SK-N-SH (cell line): ENCODE results near the gene FGF22. TPM values are rescaled to one million over a fixed set of nuclear protein-coding genes. Genes with fewer than 3 reads are reported as not detected.
A peak's percentile ranks its signal among the peaks of the same experiment; 100 is the strongest.
"Not testable (repeated sequence)": the region's sequence is repeated elsewhere in the genome, so short reads cannot be mapped to it uniquely, and the experiment has no call there.

Experiments
- CTCF ChIA-PET: fragments of 300-600, 350-600 bp; formaldehyde crosslinking; extraction: SDS; loops from one replicate; lab custom pipeline; 2021; lab: Yijun Ruan, JAX
- POLR2A ChIA-PET: fragments of 350-600 bp; sonication (Branson Sonifier 250); formaldehyde crosslinking; extraction: SDS; loops from one replicate; lab custom pipeline; 2020; ENCODE audit warnings: antibody characterized with exemption, inconsistent platforms; lab: Yijun Ruan, JAX
- DNase-seq: peaks from one replicate; pipeline ENCODE4 v3.0.0; 2012
- H2AFZ ChIP-seq: fragments of 200-600 bp; sonication (generic); 2 replicates; pipeline ENCODE4 v1.8.1; 2016; ENCODE audit warnings: antibody characterized with exemption, mild to moderate bottlenecking, low read depth
- H3F3A ChIP-seq: fragments of 200-600 bp; sonication (generic); replicated peaks from 2 replicates; pipeline ENCODE3; 2016; ENCODE audit warnings: antibody characterized with exemption, mild to moderate bottlenecking; ENCODE audit not compliant: insufficient read depth
- H3K27ac ChIP-seq, 2 experiments: fragments of 200-500 bp in 1 of 2; fragments of 200-600 bp in 1 of 2; sonication (Bioruptor generic) in 1 of 2; sonication (generic), shearing (Covaris generic) in 1 of 2; 2 replicates each; pipeline versions ENCODE4 v1.5.1 to v1.6.1; 2014 to 2016; ENCODE audit warnings: low read depth in 2 of 2, inconsistent platforms in 1 of 2, low read length in 1 of 2, mild to moderate bottlenecking in 1 of 2, mixed read lengths in 1 of 2
- H3K27me3 ChIP-seq: fragments of 200-600 bp; sonication (generic), shearing (Covaris generic); 2 replicates; pipeline ENCODE4 v1.6.1; 2016; ENCODE audit warnings: mixed run types; ENCODE audit not compliant: insufficient read depth
- H3K36me3 ChIP-seq, 2 experiments: fragments of 200-500 bp in 1 of 2; fragments of 200-600 bp in 1 of 2; sonication (Bioruptor generic) in 1 of 2; sonication (generic) in 1 of 2; replicated peaks in 1 of 2; 2 replicates each; pipeline versions ENCODE3 to v1.5.1; 2014 to 2016; ENCODE audit warnings: low read length in 1 of 2, mild to moderate bottlenecking in 1 of 2; ENCODE audit not compliant: insufficient read depth in 2 of 2, control insufficient read depth in 1 of 2
- H3K4me1 ChIP-seq, 2 experiments: fragments of 200-500 bp in 1 of 2; fragments of 200-600 bp in 1 of 2; sonication (Bioruptor generic) in 1 of 2; sonication (generic), shearing (Covaris generic) in 1 of 2; 2 replicates each; pipeline versions ENCODE4 v1.5.1 to v1.6.1; 2014 to 2016; ENCODE audit warnings: low read depth in 1 of 2, low read length in 1 of 2, mixed run types in 1 of 2; ENCODE audit not compliant: insufficient read depth in 2 of 2, control insufficient read depth in 1 of 2
- H3K4me2 ChIP-seq: fragments of 200-600 bp; sonication (generic), shearing (Covaris generic); 2 replicates; pipeline ENCODE4 v1.6.1; 2017; ENCODE audit warnings: mixed run types
- H3K4me3 ChIP-seq, 2 experiments: fragments of 200-500 bp in 1 of 2; fragments of 200-600 bp in 1 of 2; sonication (Bioruptor generic) in 1 of 2; sonication (generic), shearing (Covaris generic) in 1 of 2; 2 replicates each; pipeline versions ENCODE4 v1.5.1 to v1.8.1; 2014 to 2016; ENCODE audit warnings: low read depth in 2 of 2, inconsistent platforms in 1 of 2, low read length in 1 of 2, mild to moderate bottlenecking in 1 of 2, mixed read lengths in 1 of 2, moderate library complexity in 1 of 2
- H3K79me2 ChIP-seq: fragments of 200-600 bp; sonication (generic); 2 replicates; pipeline ENCODE4 v1.8.1; 2017; ENCODE audit warnings: mild to moderate bottlenecking; ENCODE audit not compliant: insufficient read depth
- H3K9ac ChIP-seq: fragments of 200-600 bp; sonication (generic); 2 replicates; pipeline ENCODE4 v1.6.1; 2017; ENCODE audit warnings: mixed run types
- H3K9me2 ChIP-seq: fragments of 200-600 bp; sonication (generic); 2 replicates; pipeline ENCODE4 v1.6.1; 2017; ENCODE audit warnings: mixed run types
- H3K9me3 ChIP-seq: fragments of 200-600 bp; sonication (generic); 2 replicates; pipeline ENCODE4 v1.6.1; 2017; ENCODE audit warnings: mixed run types, mild to moderate bottlenecking, moderate library complexity
- H4K20me1 ChIP-seq: fragments of 200-600 bp; sonication (generic); 2 replicates; pipeline ENCODE4 v1.6.1; 2017; ENCODE audit warnings: mild to moderate bottlenecking, mixed run types; ENCODE audit not compliant: insufficient read depth
- CHD2 ChIP-seq: fragments of 150-350 bp; IDR thresholded peaks from 2 replicates; pipeline ENCODE4 v1.6.1; 2018; ENCODE audit warnings: low read length; ENCODE audit not compliant: partially characterized antibody
- FOXJ3 ChIP-seq: sonication (generic); formaldehyde crosslinking; IDR thresholded peaks from 2 replicates; pipeline ENCODE4 v1.5.1; 2020; ENCODE audit warnings: mild to moderate bottlenecking, missing genetic modification reagents
- GABPA ChIP-seq: IDR thresholded peaks from 2 replicates; pipeline ENCODE4 v1.4.0; 2012; ENCODE audit warnings: low read depth, mild to moderate bottlenecking
- JUND ChIP-seq: IDR thresholded peaks from 2 replicates; pipeline ENCODE4 v1.4.0; 2012
- MEF2A ChIP-seq: IDR thresholded peaks from 2 replicates; pipeline ENCODE4 v1.4.0; 2012; ENCODE audit warnings: low read depth, borderline replicate concordance
- POLR2AphosphoS5 ChIP-seq: IDR thresholded peaks from 2 replicates; pipeline ENCODE4 v1.6.1; 2012; ENCODE audit warnings: low read depth, low read length
- RAD21 ChIP-seq: IDR thresholded peaks from 2 replicates; pipeline ENCODE4 v1.6.1; 2012; ENCODE audit warnings: mild to moderate bottlenecking, low read length
- RCOR1 ChIP-seq: fragments of 150-350 bp; IDR thresholded peaks from 2 replicates; pipeline ENCODE4 v1.6.1; 2017; ENCODE audit warnings: antibody characterized with exemption, low read length
- SIN3A ChIP-seq: IDR thresholded peaks from 2 replicates; pipeline ENCODE4 v1.6.1; 2012; ENCODE audit warnings: low read depth, mild to moderate bottlenecking, low read length, moderate library complexity, borderline replicate concordance
- SMC3 ChIP-seq: IDR thresholded peaks from 2 replicates; pipeline ENCODE4 v1.6.1; 2012; ENCODE audit warnings: low read depth, low read length, improper control_type of control experiment
- TEAD4 ChIP-seq: IDR thresholded peaks from 2 replicates; pipeline ENCODE4 v1.4.0; 2012; ENCODE audit warnings: mild to moderate bottlenecking, borderline replicate concordance; ENCODE audit not compliant: insufficient read depth
- WGBS: methylation state at CpG from one replicate; pipeline ENCODE4 v1.1.6; 2017; ENCODE audit warnings: low lambda C conversion rate; 5-methylcytosine and 5-hydroxymethylcytosine counted together
- polyA plus RNA-seq, 3 experiments: library from polyadenylated mRNA; depleted of rRNA; stranded (reverse); fragments of >200 nt; gene quantifications; 2 replicates each; pipeline ENCODE4 v1.2.3, GENCODE V29; 2012
- TF ChIP-seq, protein P1 (sequence below): IDR thresholded peaks from 2 replicates; pipeline ENCODE4 v1.4.0; 2012; ENCODE audit warnings: low read depth, borderline replicate concordance
- TF ChIP-seq, protein P2 (sequence below): fragments of 200-600 bp; sonication (generic); IDR thresholded peaks from 2 replicates; pipeline ENCODE4 v1.6.1; 2017; ENCODE audit warnings: antibody characterized with exemption, mild to moderate bottlenecking, moderate library complexity
- TF ChIP-seq, protein P3 (sequence below): fragments of 150-350 bp; IDR thresholded peaks from 2 replicates; pipeline ENCODE4 v1.6.1; 2017; ENCODE audit warnings: antibody characterized with exemption, low read length, low read depth, borderline replicate concordance

FGF22 gene
- polyA plus RNA-seq, 1 of the 3 experiments (the other 2 are of a cell fraction), result 0.62 TPM

DNA sequence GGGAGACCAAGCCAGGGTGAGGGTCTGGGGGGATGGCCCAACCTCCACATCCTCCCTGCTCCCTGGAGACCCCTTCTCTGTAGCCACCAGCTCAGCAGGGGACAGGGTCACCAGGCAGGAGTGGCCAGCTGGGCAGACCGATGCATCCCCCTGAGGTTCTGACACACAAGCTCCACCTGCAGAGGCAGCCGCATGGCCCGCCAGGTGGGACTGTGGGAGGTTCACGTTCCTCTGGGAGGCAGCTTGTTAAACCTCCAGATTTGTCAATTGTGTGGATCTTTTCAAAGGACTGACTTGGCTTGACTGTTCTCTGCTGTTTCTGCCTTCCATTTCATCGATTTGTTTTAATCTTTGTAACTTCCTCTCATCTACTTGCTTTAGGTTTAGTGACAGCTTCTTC, 14.4 kb upstream of the FGF22 start:
- no peaks in the 10 kb centered on the region for H3K9me2 ChIP-seq
- H3K36me3 ChIP-seq, result peaks cover 8 to 20% of the 10 kb centered on the region in 2 experiments
- H3F3A ChIP-seq, result no peaks in the 10 kb centered on the region
- ChIA-PET CTCF (interaction anchor here (1.5 to 2.2 kb wide), 2 partner anchors 19 to 76 kb away, joined by 3 to 10 read pairs; no protein-coding TSS in a partner anchor), POLR2A (no interaction called here)
- no peaks in the 10 kb centered on the region for H3K9me3 ChIP-seq
- no peak for TF ChIP-seq GABPA
- no peak for TF ChIP-seq POLR2AphosphoS5
- TF ChIP-seq, protein P1, sequence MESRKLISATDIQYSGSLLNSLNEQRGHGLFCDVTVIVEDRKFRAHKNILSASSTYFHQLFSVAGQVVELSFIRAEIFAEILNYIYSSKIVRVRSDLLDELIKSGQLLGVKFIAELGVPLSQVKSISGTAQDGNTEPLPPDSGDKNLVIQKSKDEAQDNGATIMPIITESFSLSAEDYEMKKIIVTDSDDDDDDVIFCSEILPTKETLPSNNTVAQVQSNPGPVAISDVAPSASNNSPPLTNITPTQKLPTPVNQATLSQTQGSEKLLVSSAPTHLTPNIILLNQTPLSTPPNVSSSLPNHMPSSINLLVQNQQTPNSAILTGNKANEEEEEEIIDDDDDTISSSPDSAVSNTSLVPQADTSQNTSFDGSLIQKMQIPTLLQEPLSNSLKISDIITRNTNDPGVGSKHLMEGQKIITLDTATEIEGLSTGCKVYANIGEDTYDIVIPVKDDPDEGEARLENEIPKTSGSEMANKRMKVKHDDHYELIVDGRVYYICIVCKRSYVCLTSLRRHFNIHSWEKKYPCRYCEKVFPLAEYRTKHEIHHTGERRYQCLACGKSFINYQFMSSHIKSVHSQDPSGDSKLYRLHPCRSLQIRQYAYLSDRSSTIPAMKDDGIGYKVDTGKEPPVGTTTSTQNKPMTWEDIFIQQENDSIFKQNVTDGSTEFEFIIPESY, result no peak
- H3K79me2 ChIP-seq, result peaks cover 6% of the 10 kb centered on the region; the same call in 1 of the 2 replicates
- H3K4me2 ChIP-seq, result no peak overlapping the region
- H3K27ac ChIP-seq, result no peak overlapping the region
- no peak overlapping the region for H3K9ac ChIP-seq
- H3K27me3 ChIP-seq, result no peaks in the 10 kb centered on the region
- H2AFZ ChIP-seq, result no peak overlapping the region
- peaks cover 0 to 10% of the 10 kb centered on the region in 2 experiments; a peak in 1 of 4 replicates for H3K4me1 ChIP-seq
- no peak overlapping the region for H3K4me3 ChIP-seq
- no peak for DNase-seq
- 0 out of 2 replicates have a peak, but pooled peaks cover 7% of the 10 kb centered on the region for H4K20me1 ChIP-seq
- WGBS, result 99% methylated on average over 4 of the region's 5 CpGs

DNA sequence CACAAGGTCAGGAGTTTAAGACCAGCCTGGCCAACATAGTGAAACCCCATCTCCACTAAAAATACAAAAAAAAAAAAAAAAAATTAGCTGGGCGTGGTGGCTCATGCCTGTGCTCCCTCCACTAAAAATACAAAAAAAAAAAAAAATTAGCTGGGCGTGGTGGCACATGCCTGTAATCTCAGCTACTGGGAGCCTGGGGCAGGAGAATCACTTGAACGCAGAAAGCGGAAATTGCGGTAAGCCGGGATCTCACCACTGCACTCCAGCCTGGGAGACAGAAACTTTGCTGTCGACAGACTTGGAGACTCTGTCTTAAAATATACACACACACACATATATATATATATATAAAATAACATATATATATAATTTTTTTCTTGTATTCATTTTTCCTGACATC, 13.1 kb upstream of the FGF22 start:
- H3F3A ChIP-seq, H3K27me3 ChIP-seq, H3K9me3 ChIP-seq, H3K9ac ChIP-seq, POLR2A ChIA-PET, H4K20me1 ChIP-seq, DNase-seq, H3K4me2 ChIP-seq, H2AFZ ChIP-seq, H3K4me3 ChIP-seq, H3K27ac ChIP-seq, H3K9me2 ChIP-seq: not testable (repeated sequence)
- Histone ChIP-seq H3K4me1 (peaks cover 0 to 13% of the 10 kb centered on the region in 2 experiments; a peak in 1 of 4 replicates), H3K79me2 (peaks cover 17% of the 10 kb centered on the region; the same call in 1 of the 2 replicates), H3K36me3 (peaks cover 8 to 17% of the 10 kb centered on the region in 2 experiments)
- 99% methylated on average over 7 of the region's 7 CpGs for WGBS
- CTCF ChIA-PET, result interaction anchor here (1.5 to 2.2 kb wide), 2 partner anchors 20 to 61 kb away, joined by 3 to 10 read pairs; no protein-coding TSS in a partner anchor

DNA sequence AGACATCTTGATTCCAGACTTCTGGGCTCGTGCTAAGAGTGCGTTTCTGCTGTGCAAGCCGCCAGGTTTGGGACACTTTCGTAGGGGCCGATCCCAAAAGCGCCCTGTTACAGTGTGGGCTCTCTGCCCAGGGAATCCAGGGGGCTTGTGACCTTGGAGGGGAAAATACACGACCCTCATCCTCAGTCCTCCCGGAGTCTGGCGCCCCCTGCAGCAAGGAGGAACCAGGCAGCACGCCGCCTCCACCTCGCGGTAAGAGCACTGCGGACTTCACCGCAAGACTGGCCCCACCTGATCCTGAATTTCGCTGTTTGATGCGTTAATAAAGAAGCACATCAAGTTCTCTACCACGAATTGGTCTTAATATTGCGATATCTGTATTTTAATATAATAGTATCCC, 11.5 kb upstream of the FGF22 start:
- no peaks in the 10 kb centered on the region for H3K9me2 ChIP-seq
- peaks cover 28% of the 10 kb centered on the region; the same call in 1 of the 2 replicates for H3K79me2 ChIP-seq
- ChIA-PET CTCF (interaction anchor here (0.7 to 3.8 kb wide), 11 partner anchors 11 to 486 kb away, joined by 3 to 24 read pairs (median 4); no protein-coding TSS in a partner anchor), POLR2A (no interaction called here)
- H3K9ac ChIP-seq, result no peak overlapping the region
- H3K9me3 ChIP-seq, result no peaks in the 10 kb centered on the region
- DNase-seq, result peak; percentile 76
- H3K4me2 ChIP-seq, result no peak overlapping the region
- H3K36me3 ChIP-seq, result peaks cover 7 to 8% of the 10 kb centered on the region in 2 experiments
- no peak overlapping the region; a peak in 1 of 4 replicates for H3K4me3 ChIP-seq
- no peak overlapping the region for H3K27ac ChIP-seq
- peaks cover 0 to 16% of the 10 kb centered on the region in 2 experiments; a peak in 1 of 4 replicates for H3K4me1 ChIP-seq
- H4K20me1 ChIP-seq, result 0 out of 2 replicates have a peak, but pooled peaks cover 7% of the 10 kb centered on the region
- WGBS, result 91% methylated on average over 10 of the region's 19 CpGs
- H3K27me3 ChIP-seq, result no peaks in the 10 kb centered on the region
- no peak overlapping the region for H2AFZ ChIP-seq
- H3F3A ChIP-seq, result no peaks in the 10 kb centered on the region
- TF ChIP-seq, protein P2, sequence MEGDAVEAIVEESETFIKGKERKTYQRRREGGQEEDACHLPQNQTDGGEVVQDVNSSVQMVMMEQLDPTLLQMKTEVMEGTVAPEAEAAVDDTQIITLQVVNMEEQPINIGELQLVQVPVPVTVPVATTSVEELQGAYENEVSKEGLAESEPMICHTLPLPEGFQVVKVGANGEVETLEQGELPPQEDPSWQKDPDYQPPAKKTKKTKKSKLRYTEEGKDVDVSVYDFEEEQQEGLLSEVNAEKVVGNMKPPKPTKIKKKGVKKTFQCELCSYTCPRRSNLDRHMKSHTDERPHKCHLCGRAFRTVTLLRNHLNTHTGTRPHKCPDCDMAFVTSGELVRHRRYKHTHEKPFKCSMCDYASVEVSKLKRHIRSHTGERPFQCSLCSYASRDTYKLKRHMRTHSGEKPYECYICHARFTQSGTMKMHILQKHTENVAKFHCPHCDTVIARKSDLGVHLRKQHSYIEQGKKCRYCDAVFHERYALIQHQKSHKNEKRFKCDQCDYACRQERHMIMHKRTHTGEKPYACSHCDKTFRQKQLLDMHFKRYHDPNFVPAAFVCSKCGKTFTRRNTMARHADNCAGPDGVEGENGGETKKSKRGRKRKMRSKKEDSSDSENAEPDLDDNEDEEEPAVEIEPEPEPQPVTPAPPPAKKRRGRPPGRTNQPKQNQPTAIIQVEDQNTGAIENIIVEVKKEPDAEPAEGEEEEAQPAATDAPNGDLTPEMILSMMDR, result peak; percentile 54
- TF ChIP-seq RCOR1, result no peak
- no peak for TF ChIP-seq FOXJ3
- TF ChIP-seq, protein P3, sequence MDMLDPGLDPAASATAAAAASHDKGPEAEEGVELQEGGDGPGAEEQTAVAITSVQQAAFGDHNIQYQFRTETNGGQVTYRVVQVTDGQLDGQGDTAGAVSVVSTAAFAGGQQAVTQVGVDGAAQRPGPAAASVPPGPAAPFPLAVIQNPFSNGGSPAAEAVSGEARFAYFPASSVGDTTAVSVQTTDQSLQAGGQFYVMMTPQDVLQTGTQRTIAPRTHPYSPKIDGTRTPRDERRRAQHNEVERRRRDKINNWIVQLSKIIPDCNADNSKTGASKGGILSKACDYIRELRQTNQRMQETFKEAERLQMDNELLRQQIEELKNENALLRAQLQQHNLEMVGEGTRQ, result no peak
- no peak for TF ChIP-seq TEAD4
- TF ChIP-seq SMC3, result peak; percentile 22; the same call in 1 of the 2 replicates
- peak; percentile 39 for TF ChIP-seq RAD21
- TF ChIP-seq CHD2, result no peak
- TF ChIP-seq JUND, result no peak
- TF ChIP-seq, protein P1, result 0 out of 2 replicates have a peak, but pooled peaks have one; percentile 34
- TF ChIP-seq SIN3A, result no peak
- TF ChIP-seq MEF2A, result no peak
